HG03457 (cell line): ENCODE data around the gene OTOF.

Experiments
- ATAC-seq: cut with Tn5 transposase; IDR thresholded peaks from one replicate; pipeline ENCODE4 v1.9.1; 2021; ENCODE audit warnings: moderate number of reproducible peaks; ENCODE audit not compliant: unreplicated experiment

The OTOF gene

DNA sequence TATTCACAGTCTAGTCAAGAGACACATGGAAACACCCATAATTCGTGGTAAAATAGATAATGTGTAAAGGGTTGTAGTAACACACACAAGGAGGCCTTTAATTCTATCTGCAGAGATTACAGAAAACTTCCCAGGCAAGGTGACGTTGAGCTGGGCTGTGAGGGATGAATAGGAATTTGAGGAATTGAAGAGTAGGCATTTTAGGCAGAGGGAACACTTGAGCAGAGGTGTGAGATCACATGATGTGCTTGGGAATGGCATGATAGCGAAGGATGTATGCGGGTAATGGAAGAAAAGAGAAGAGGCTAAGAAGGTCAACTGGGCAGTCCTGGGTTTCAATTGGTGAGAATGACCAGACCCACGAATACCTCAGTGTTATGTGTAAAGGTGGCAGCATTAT lies 56.0 kb downstream of the OTOF start:
- ATAC-seq: no peak

DNA sequence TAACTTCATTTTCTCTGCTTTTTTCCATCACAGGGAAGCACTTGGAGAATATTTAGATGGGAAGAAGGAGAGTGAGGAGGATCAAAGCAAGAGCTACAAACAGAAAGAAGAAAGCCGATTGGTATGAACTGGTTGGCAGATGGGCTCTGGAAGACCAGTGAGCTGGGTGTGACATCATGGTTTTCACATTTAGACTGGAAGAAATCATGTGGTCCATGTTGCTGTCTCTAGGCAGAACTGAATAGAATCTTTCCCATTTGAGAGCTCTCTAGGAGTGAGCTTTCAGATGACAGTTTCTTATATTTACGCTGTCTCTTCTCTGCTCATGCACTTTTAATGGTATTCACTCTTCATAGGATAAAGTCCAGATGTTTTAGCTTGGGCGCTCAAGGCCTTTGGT lies 63.6 kb downstream of the OTOF start:
- ATAC-seq: no peak

DNA sequence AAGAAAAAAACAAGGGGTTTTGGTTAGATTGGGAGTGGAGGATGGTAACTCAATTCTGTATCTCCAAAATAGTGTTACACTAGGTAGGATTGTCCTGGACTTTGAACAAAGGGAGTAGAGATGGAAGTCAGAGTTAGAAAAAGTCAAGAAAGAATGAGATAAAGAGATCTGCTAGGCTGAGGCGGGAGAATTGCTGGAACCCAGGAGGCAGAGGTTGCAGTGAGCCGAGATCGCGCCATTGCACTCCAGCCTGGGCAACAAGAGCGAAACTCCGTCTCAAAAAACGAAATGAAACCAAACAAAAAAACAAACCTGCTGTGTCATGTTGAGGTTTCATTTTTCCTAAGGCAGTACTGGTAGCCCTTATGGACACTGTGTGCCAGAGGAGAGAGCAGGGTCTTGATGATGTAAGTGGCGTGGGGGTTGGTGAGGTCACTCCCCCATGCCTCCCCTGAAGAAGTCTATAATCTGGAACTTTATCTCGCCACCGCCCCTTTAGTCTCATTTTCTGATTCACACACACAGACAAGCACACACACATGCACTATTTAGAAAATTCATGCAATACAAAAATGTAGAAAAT lies 65.7 kb downstream of the OTOF start:
- no peak for ATAC-seq

DNA sequence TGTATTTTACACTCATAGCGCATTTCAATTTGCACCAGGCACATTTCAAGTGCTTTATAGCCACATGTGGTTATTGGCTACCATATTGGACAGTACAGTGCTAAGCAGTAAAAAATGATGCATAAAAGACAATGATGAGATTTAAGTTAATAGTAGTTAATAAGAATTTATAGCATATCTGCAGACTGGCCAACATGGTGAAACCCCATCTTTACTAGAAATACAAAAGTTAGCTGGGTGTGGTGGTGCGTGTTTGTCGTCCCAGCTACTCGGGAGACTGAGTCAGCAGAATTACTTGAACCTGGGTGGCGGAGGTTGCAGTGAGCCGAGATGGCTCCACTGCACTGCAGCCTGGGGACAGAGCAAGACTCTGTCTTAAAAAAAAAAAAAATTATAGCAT lies 66.5 kb downstream of the OTOF start:
- no peak for ATAC-seq

DNA sequence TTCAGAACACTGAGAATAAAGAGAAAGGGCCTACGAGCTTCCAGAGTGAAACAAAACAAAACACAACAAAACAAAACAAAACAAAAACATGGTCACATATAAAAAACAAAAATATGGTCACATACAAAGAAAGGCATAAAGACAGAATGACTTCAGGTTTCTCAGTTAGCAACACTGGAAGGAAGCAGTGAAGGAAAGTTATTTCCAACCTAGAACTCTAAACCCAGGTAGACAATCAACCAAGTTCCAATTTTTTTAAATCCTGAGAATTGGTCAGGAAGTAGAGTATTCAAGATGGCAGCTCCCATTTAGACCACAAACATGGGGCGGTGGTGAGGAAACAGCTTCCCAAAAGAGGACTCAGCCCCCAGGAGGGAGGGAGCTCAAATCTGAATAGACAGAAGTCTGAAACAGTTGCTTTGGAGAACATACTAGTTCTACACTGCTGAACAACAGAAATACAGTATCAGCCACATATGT lies 67.1 kb downstream of the OTOF start:
- ATAC-seq: no peak

DNA sequence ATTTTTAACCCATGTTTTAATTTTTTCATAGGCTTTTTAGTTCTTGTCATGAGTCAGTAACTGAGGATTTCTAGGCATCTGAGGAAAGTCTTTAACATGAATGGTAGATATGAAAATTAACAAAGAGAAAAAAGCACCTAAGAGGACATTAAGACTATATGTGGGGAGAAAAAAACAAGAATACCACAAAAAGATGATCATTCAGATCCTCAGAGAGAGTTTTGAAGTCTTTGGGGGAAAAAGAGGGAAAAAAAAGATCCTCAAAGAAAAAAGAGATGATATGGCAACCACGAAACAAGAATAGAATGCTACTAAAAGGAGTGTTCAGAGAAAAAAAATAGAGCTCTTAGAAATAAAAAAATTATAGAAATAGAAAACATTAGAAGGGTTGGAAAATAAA lies 68.1 kb downstream of the OTOF start:
- ATAC-seq: no peak

DNA sequence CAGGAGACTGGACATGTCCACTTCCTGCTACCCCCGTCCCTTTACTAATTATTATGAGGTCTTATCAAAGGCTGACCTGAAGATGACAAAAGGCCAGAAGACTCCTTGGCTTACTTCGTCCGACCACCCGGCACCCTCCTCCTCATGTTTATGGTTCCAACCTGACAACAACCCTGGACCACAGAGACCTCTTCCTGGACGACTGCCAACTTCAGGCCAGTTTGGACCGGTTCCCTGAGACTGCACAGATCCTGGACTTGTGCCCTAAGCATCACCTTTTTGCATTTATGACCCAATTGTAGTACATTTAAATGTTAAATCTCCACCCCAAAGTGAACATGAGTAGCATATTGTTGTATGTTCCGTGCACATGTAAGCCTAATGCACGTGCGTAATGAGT lies 70.4 kb downstream of the OTOF start:
- no peak for ATAC-seq
